Measurements from ENCODE around the gene SPCS3.

DNA sequence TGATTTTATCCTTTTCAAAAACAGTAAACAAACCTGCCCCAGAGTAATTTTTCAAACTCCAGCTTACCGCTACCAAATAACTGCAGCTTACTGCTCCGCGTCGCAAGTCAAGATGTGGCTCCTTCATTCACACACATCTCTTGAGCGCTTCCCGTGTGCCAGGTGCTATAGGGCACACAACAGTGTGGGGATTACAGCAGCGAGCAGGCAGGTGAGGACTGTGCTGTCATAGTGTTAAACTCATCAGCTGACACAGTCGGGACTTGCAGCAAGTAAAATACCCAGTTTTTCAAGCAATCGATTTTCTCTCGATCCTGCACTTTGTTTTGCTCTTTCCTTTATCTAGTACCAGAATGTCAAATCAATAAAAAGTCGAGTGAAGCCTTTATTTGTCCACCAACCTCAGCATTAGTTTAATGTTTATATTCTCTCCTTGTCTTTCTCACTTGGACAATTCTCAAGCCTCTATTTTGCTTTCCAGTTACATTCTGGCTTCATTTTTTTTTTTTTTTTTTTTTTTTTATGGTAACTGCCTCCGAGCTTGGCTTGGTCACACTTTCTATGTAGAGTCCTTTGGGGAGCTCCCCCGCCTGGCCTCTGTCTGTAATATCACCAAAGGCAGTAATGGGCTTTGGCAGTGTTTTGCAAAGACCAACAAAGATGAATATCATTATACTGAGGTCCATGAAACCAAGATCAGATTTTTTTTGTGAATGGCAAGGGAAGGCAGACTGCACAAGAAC lies 42.4 kb upstream of the SPCS3 start:
- TF ChIP-seq CTCF (IDR thresholded peaks at IDR 0.05) (no peak), POLR2AphosphoS5 (IDR thresholded peaks at IDR 0.05; ENCODE audit: insufficient read depth in 1 of 2, low read depth in 1 of 2) (no peak)

All from vagina (tissue), 2 donors.